ENCODE data around the gene RPTOR. TPM values are rescaled to one million over a fixed set of nuclear protein-coding genes. Genes with fewer than 3 reads are reported as not detected.

The RPTOR gene
- total RNA-seq, 4 donors from 2014 or later: 47.6 to 56.9 (median 55.4) TPM

DNA sequence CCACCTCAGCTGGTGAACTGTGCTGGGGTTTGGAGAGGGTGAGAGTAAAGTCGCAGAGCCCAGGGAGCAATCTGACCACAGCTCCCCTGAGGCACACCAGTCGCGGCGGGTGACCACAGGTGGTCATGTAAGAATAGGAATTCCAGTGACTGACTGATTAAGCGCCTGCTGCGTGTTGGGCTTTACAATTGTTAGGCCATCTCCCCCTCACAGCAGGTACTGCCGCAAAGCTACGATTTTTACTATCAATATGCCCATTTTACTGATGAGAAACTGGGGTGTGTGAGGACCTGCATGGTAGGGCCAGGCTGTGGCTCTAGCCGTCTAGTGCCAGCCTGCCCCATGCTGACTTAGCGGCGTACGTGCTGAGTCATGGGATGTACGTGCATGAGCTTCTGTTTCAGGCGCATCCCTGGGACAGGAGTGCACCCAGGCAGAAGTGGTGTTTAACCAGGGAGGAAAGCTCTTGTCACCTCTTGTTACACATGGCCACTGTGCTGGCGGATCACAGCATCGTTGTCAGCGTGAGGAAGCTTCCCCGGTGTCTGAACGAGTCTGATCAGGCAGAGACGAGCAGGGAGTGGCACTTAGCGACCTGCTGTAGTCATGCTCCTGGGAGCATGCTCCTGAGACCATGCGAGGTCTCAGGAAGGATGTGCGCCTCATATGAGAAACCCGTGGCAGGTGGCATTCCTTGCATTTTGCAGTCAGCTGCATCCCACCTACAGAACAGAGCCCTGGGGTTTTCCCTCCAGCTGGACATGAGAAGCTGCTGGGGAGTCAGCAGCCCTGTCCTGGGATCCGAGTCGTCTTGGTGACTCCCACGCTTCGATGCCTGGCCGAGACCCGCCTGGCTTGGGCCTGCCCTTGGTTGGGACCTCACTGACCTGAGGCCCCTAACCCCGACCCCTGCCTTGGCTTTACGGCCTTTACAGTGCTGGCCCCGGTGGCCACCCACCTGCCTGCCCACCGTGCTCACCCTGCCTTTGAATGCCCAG, 283.3 kb downstream of the RPTOR start:
- TF ChIP-seq POLR2A (IDR thresholded peaks at IDR 0.05): no peak
- TF ChIP-seq, protein P1, sequence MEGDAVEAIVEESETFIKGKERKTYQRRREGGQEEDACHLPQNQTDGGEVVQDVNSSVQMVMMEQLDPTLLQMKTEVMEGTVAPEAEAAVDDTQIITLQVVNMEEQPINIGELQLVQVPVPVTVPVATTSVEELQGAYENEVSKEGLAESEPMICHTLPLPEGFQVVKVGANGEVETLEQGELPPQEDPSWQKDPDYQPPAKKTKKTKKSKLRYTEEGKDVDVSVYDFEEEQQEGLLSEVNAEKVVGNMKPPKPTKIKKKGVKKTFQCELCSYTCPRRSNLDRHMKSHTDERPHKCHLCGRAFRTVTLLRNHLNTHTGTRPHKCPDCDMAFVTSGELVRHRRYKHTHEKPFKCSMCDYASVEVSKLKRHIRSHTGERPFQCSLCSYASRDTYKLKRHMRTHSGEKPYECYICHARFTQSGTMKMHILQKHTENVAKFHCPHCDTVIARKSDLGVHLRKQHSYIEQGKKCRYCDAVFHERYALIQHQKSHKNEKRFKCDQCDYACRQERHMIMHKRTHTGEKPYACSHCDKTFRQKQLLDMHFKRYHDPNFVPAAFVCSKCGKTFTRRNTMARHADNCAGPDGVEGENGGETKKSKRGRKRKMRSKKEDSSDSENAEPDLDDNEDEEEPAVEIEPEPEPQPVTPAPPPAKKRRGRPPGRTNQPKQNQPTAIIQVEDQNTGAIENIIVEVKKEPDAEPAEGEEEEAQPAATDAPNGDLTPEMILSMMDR (IDR thresholded peaks at IDR 0.05 in 4 of 5, conservative IDR thresholded peaks at IDR 0.05 in 1 of 5): no peak
- in situ Hi-C loops (cut with MboI; ENCODE audit: low sequenced_read_pairs in 4 of 4): no loop called here
- Histone ChIP-seq H3K27ac (peak overlapping the region; percentile 86 to 98 (median 94)), H3K9me3 (no peaks in the 10 kb centered on the region), H3K36me3 (peaks cover 0 to 5% of the 10 kb centered on the region in 2 donors), H3K4me1 (peaks cover 25 to 28% of the 10 kb centered on the region in 2 donors), H3K27me3 (no peaks in the 10 kb centered on the region), H3K4me3 (no peak overlapping the region)
- intact Hi-C loops (cut with DNase I; ENCODE audit: low total_unique reads): loop anchor here (1.0 to 2.0 kb wide), 2 partner anchors 33 to 77 kb away; no protein-coding TSS in a partner anchor
- peak in 1 of 2 donors; percentile 41 for DNase-seq
- peak in 1 of 2 donors; percentile 1 for ATAC-seq

DNA sequence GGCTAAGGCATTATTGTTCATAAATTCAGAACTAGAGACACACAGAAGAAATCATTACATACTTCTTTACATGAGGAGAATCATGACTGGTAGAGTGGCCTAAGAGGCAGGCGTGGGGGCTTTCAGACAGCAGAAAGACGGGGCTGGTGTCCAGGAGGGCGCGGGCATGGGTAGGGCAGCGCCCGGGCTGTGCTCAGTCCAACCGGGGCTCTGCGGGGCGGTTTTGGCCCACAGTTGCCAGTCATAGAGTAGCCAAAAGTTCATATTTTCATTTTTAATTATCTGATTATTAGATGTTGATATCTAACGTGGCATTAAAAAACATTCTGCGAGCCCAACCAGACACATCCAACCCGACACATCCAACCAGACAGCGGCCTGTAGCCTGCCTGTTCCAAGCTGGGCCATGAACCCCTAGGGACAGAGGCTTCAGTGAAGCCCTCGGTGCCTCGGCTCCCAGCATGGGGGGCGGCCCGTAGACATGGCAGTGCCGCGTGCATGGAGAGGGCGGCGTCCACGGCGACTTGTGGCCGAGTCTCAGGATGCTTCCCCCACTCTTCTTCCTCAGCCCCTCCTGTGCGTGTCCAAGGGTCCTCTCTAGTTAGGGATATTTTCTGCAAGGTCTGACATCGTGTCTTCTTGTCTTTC, 284.7 kb downstream of the RPTOR start:
- Histone ChIP-seq H3K27me3 (no peaks in the 10 kb centered on the region), H3K27ac (no peak overlapping the region), H3K4me1 (peaks cover 36 to 39% of the 10 kb centered on the region in 2 donors), H3K9me3 (no peaks in the 10 kb centered on the region), H3K36me3 (peaks cover 0 to 5% of the 10 kb centered on the region in 2 donors), H3K4me3 (no peak overlapping the region)
- in situ Hi-C loops (cut with MboI; ENCODE audit: low sequenced_read_pairs in 4 of 4) (no loop called here), intact Hi-C loops (cut with DNase I; ENCODE audit: low total_unique reads) (no loop called here)
- ATAC-seq: no peak
- peak in 1 of 2 donors; percentile 13 for DNase-seq
- TF ChIP-seq, protein P1 (IDR thresholded peaks at IDR 0.05 in 4 of 5, conservative IDR thresholded peaks at IDR 0.05 in 1 of 5): no peak
- no peak for TF ChIP-seq POLR2A (IDR thresholded peaks at IDR 0.05)

DNA sequence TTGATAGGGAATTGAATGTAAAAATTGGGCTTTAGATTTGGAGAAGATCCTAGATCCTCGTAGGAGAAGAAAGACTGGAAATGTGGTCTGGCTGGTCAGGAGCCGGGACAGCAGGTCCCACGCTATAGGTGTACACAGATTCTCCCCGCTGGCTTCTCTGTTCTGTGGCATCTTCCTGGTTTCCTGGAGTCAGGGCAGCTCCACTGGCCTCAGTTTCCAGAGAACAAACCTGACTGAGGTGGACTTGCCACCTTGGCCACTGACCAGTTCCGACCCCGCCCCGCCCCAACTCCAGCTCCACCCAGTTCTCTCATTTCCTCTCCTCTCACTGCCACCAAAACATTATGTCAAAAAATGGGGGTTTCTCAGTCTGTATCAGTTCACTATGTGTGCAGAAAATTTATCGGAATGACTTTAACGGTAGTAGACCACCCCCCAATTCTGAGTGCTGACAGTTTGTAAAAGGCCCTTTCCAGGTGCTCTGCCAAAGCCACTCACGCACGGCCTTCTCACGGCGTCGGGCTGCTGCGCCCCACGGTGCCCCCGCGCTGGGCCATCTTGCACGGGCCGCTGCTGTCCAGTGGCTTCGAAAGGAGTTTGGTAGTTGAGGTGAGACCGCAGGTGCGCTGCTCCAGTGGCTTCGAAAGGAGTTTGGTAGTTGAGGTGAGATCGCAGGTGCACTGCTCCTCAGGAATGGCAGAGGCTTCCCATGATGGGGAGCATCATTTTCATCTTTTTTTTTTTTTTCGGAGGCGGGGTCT, 285.6 kb downstream of the RPTOR start:
- no peak overlapping the region for H3K4me3 ChIP-seq
- peak in 1 of 2 donors; percentile 10 for DNase-seq
- intact Hi-C loops (cut with DNase I; ENCODE audit: low total_unique reads) (no loop called here), in situ Hi-C loops (cut with MboI; ENCODE audit: low sequenced_read_pairs in 4 of 4) (no loop called here)
- peaks cover 44 to 47% of the 10 kb centered on the region in 2 donors for H3K4me1 ChIP-seq
- H3K36me3 ChIP-seq: no peaks in the 10 kb centered on the region
- no peak for TF ChIP-seq POLR2A (IDR thresholded peaks at IDR 0.05)
- TF ChIP-seq, protein P1 (IDR thresholded peaks at IDR 0.05 in 4 of 5, conservative IDR thresholded peaks at IDR 0.05 in 1 of 5): no peak
- H3K27ac ChIP-seq: no peak overlapping the region
- no peaks in the 10 kb centered on the region for H3K9me3 ChIP-seq
- no peak for ATAC-seq
- no peaks in the 10 kb centered on the region for H3K27me3 ChIP-seq

DNA sequence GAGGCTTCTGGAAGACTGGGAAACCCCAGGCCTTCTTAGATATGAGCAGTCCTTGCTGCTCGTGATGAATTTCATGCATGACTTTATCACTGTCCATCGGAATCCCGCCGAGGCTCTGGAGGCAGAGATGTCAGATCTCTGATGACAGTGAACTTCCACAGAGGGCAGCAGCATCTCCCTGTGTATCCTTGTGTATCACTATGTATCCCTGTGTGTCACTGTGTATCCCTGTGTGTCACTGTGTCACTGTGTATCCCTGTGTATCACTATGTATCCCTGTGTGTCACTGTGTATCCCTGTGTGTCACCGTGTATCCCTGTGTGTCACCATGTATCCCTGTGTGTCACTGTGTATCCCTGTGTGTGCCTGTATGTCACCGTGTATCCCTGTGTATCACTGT, 286.9 kb downstream of the RPTOR start:
- DNase-seq: peak in 1 of 2 donors; percentile 9
- ATAC-seq: no peak
- in situ Hi-C loops (cut with MboI; ENCODE audit: low sequenced_read_pairs in 4 of 4): no loop called here

More for the DNA sequence above, 286.9 kb downstream of the RPTOR start:
- H3K4me1 ChIP-seq: peaks cover 38 to 41% of the 10 kb centered on the region in 2 donors
- TF ChIP-seq, protein P1 (IDR thresholded peaks at IDR 0.05 in 4 of 5, conservative IDR thresholded peaks at IDR 0.05 in 1 of 5): no peak
- TF ChIP-seq POLR2A (IDR thresholded peaks at IDR 0.05): no peak
- no peak overlapping the region for H3K4me3 ChIP-seq
- H3K27me3 ChIP-seq: no peaks in the 10 kb centered on the region
- intact Hi-C loops (cut with DNase I; ENCODE audit: low total_unique reads): no loop called here
- no peaks in the 10 kb centered on the region for H3K36me3 ChIP-seq
- no peaks in the 10 kb centered on the region for H3K9me3 ChIP-seq
- peak overlapping the region in 3 of 4 donors; percentile 85 to 96 (median 89) for H3K27ac ChIP-seq

Measured in gastrocnemius medialis (tissue), 4 donors.